LNCAP (cell line): Measurements from ENCODE around the gene CHD9NB.

Source experiments
- TF ChIP-seq, protein P1 (sequence below): fragments of 450-650 bp; IDR thresholded peaks from 2 replicates; pipeline ENCODE4 v1.5.1; 2017; ENCODE audit warnings: mild to moderate bottlenecking

Gene CHD9NB

DNA sequence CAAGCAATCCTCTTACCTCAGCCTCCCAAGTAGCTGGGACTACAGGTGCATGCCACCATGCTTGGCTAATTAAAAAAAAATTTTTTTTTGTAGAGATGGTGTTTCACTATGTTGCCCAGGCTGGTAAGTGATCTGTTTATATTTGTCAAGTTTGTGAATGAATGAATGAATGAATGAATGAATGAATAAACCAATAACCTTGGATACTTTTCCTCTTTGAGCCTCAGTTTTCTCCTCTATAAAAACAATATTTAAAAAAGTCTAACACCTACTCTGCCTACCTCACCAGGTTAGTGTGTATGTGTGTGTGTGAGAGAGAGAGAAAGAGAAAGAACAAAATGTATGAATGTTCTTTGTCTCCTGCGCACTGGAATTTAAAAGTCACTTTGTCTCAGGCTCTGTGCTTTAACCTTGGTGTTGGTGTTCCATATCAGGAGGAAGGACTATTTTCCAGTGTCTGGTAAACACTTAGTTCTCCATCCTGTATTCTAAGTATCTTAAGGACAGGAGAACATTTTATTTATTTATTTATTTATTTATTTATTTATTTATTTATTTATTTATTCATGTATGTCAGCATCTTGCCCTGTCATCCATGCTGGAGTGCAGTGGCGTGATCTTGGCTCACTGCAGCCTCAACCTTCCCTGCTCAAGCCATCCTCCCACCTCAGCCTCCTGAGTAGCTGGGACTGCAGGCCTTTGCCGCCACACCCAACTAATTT lies 29.1 kb upstream of the CHD9NB start:
- TF ChIP-seq, protein P1, sequence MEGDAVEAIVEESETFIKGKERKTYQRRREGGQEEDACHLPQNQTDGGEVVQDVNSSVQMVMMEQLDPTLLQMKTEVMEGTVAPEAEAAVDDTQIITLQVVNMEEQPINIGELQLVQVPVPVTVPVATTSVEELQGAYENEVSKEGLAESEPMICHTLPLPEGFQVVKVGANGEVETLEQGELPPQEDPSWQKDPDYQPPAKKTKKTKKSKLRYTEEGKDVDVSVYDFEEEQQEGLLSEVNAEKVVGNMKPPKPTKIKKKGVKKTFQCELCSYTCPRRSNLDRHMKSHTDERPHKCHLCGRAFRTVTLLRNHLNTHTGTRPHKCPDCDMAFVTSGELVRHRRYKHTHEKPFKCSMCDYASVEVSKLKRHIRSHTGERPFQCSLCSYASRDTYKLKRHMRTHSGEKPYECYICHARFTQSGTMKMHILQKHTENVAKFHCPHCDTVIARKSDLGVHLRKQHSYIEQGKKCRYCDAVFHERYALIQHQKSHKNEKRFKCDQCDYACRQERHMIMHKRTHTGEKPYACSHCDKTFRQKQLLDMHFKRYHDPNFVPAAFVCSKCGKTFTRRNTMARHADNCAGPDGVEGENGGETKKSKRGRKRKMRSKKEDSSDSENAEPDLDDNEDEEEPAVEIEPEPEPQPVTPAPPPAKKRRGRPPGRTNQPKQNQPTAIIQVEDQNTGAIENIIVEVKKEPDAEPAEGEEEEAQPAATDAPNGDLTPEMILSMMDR: no peak

DNA sequence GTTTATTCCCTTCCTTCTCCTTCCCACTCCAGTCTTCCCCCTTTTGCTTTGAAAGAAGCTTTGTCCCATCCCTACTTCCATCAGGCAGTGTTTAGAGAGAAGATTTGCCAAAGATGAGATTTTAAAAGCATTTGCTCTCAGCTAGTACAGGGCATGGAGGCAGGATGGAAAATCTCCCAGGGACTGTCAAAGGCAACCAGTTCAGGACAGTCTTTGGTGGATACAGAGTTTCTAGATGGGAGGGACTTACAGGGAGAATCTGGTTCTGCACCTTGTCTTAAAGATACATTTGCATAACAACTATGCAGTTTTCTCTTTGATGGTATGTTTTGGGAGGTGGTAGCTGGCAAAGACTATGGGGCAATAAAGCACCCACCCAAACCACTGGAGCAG lies 28.3 kb upstream of the CHD9NB start:
- TF ChIP-seq, protein P1: no peak

DNA sequence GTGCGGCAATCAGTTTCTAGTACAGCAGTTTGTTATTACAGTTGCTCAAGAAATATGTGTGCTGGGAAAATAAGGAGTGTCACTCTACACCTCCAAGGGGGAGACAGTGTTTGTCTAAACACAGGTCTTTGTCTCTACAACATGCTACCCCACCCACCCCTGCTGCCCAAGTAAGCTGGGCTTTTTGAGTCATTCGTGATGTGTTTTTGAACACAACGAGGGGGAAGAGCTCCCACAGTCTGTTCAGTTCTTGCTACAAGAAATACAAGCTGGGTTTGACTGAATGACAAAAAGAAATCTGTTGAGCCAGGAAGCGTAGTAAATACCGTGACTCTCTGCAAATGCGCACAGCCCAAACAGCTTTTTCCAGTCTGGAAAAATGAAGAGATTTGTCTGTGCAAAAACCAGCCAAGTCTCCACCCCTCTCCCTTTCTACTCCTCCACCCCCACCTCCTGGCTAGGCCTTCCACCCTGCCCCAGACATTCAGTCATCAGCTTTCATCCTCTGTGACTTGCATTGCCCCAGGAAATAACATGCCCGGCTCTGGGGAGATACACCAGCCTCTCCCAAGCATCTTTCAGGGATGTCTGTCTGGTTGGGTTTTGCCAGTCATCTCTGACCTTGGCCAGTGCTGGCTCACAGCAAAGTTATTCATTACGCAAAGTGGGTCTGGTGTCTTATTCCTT lies 27.8 kb upstream of the CHD9NB start:
- TF ChIP-seq, protein P1: no peak

DNA sequence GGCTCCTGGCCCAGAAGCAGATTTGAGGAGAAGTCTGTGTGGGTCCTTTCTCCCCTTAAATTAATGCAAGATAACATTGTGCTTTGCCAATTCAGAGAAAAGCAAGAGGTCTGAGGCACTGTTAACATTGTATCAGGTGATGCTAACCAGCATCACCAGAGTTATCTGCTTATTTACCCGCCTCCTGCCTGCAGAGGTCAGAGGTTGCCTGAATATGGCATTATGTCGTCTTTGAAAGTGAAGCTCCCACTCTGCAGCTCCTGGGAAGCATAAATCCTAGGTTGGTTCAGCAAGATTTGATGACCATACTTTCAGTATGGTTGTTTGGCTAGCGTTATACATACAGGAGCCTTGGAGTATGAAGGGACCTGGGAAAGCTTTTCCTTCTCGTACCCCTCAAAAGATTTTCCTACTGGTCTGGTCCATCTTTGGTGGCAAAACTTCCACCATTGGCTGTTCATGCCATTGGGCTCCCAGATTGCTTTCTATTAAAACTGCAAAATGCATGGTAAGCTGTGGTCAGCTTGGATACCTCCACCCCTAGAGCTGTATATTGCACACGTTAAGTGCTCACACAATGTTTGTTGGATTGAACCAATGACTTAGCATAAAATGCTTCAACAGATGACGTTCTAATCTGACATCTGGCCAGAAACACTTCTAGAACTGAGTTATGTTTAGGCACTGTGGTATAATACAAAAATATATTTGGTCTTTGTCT lies 26.2 kb upstream of the CHD9NB start:
- TF ChIP-seq, protein P1: no peak

DNA sequence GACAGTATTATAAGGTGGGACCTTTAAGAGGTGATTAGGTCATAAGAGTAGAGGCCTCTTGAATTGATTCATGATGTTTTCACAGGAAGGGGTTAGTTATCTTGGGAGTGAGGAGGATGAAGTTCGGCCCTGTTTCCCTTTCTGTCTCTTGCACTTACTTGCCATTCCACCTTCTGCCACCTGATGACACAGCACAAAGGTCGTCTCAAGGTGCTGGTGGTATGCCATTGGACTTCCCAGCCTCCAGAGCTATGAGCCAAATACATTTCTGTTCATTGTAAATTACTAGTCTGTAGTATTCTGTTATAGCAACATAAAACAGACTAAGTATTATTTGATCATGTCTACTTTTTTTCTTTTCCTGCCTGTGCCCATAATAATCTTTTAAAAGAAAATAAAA lies 25.6 kb upstream of the CHD9NB start:
- TF ChIP-seq, protein P1: no peak

DNA sequence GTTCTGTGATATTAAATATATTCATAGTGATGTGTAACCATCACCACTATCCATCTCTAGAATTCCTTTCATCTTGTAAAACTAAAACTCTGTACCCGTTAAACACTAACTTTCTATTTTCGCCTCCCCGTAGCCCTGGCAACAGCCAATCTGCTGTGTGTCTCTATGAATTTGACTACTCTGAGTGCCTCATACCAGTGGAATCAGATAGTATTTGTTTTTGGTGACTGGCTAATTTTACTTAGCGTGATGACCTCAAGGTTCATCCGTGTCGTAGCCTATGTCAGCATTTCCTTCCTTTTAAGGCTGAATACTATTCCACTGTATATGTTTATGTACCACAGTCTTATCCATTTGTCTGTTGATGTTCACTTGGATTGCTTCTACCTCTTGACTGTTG lies 20.3 kb upstream of the CHD9NB start:
- TF ChIP-seq, protein P1: no peak

DNA sequence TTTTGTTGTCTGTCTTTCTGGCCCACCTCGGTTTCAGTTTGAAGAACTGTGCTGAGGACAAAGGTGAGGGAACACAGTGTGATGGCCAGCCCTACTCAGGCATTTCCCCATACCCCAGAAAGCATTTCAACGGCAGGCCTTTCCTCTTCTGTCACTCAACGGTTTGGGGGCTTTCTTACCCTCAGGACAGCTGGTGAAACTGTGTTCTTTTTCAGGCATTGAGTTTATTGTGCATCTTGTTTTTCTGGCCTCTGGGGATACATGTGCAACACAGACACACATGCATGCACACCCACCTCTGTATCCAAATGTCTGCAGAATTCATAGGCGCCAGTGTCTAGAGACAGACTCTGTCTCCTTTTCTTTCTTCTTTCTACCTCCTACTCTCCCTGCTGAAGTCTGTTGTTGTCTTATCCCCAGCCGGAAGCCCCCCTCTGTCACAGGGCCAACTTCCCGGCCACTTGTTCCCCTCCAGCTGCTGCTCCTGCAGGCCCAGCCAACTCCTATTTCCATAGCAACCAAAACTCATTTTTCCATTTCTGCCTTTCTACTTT lies 19.1 kb upstream of the CHD9NB start:
- TF ChIP-seq, protein P1: no peak
